ENCODE data around the gene STAT3. TPM values are rescaled to one million over a fixed set of nuclear protein-coding genes. Genes with fewer than 3 reads are reported as not detected.

STAT3 gene
- total and polyA plus RNA-seq, 9 of the 15 experiments (the other 6 are each of a cell fraction or from before 2014, with no cell fraction given): 90.0 to 179 (median 114) TPM

DNA sequence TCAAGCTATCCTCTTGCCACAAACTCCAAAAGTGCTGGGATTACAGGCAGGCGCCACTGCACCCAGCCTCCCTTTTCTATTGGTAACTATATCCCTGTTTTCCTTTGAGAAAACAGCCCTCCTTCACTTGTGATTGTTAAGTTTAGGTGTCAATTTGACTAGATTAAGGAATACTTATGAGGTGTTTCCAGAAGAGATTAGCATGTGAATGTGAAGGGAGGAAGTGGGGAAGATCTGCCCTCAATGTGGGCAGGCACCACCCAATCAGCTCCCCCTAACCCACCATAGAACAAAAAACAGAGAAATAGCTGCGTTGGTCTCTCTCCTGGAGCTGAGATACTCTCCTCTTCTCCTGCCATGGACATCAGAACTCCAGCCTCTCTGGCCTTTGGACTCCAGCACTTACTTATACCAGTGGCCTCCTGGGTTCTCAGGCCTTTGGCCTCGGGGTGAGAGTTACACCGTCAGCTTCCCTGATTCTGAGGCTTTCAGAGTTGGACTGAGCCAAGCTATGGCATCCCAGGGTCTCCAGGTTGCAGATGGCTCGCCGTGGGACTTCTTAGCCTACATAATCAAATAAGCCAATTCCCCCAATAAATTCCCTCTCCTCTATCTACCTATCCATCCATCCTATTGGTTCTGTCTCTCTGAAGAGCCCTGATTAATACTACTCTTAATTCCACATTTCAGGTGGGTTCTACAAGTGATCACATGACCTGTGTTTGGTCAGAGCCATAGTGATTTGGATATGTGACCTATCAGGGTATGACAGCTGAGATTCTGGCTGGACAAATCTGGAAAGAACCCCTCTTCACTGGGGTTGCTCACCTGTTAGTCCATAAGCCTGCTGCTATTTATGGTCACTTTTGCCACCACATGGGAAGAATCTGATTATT is 12.0 kb upstream of the STAT3 start:
- FAIRE-seq (no peak), DNase-seq (ENCODE audit: extremely low read depth in 1 of 4, low spot score in 3 of 4) (no peak), ATAC-seq (no peak)
- ChIA-PET POLR2A (interaction anchor here (0.6 to 1.5 kb wide), 2 partner anchors 10 to 12 kb away, joined by 4 to 6 read pairs; partner anchors contain the start of gene STAT3), CTCF (ENCODE audit: low intra/inter-chr PET ratio) (interaction anchor here (1.1 kb wide), 1 partner anchor 78 kb away, joined by 3 read pairs; no protein-coding TSS in a partner anchor)
- peak overlapping the region in 1 of 2 experiments; percentile 14; a peak in 1 of 4 replicates for H3K9ac ChIP-seq (ENCODE audit: insufficient read depth in 1 of 2, low read depth in 2 of 2, low read length in 2 of 2)
- H3K9me3 ChIP-seq (replicated peaks; ENCODE audit: control insufficient read depth, insufficient read depth, low read depth, low read length): no peaks in the 10 kb centered on the region
- peaks cover 31% of the 10 kb centered on the region; the same call in 2 of the 3 replicates for H3K36me3 ChIP-seq (ENCODE audit: control insufficient read depth, insufficient read depth, low read length)
- in situ Hi-C loops (cut with MboI) (loop anchor here (5.0 to 10.0 kb wide), 2 partner anchors 78 to 175 kb away; no protein-coding TSS in a partner anchor), intact Hi-C loops (cut with micrococcal nuclease) (loop anchor here (10.0 kb wide), 2 partner anchors 175 to 215 kb away; partner anchors contain the start of genes HCRT and KCNH4)
- no peaks in the 10 kb centered on the region for H3K9me1 ChIP-seq (ENCODE audit: control insufficient read depth, insufficient read depth, low read length)
- peaks cover 16 to 18% of the 10 kb centered on the region in 2 experiments; a peak in 4 of 5 replicates for H3K4me1 ChIP-seq (replicated peaks in 1 of 2; ENCODE audit: control insufficient read depth in 2 of 2, insufficient read depth in 2 of 2, low read length in 2 of 2)
- H4K20me1 ChIP-seq (replicated peaks; ENCODE audit: control insufficient read depth, insufficient read depth, low read length): no peaks in the 10 kb centered on the region
- H3K79me2 ChIP-seq (ENCODE audit: control insufficient read depth, insufficient read depth, low read length): peaks cover 1% of the 10 kb centered on the region; the same call in 1 of the 3 replicates
- no TSS peak for BruUV-seq (replicated peaks)
- no peak overlapping the region for H3K4me3 ChIP-seq
- no peak overlapping the region for H2AFZ ChIP-seq (ENCODE audit: low read depth, low read length)
- WGBS (ENCODE audit: insufficient coverage, low coverage, missing lambda C conversion rate): 70% methylated on average over 6 of the region's 6 CpGs
- TF ChIP-seq, protein P1, sequence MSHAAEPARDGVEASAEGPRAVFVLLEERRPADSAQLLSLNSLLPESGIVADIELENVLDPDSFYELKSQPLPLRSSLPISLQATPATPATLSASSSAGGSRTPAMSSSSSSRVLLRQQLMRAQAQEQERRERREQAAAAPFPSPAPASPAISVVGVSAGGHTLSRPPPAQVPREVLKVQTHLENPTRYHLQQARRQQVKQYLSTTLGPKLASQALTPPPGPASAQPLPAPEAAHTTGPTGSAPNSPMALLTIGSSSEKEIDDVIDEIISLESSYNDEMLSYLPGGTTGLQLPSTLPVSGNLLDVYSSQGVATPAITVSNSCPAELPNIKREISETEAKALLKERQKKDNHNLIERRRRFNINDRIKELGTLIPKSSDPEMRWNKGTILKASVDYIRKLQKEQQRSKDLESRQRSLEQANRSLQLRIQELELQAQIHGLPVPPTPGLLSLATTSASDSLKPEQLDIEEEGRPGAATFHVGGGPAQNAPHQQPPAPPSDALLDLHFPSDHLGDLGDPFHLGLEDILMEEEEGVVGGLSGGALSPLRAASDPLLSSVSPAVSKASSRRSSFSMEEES (CRISPR knock-in tag; IDR thresholded peaks at IDR 0.05): peak; percentile 84
- TF ChIP-seq, protein P2, sequence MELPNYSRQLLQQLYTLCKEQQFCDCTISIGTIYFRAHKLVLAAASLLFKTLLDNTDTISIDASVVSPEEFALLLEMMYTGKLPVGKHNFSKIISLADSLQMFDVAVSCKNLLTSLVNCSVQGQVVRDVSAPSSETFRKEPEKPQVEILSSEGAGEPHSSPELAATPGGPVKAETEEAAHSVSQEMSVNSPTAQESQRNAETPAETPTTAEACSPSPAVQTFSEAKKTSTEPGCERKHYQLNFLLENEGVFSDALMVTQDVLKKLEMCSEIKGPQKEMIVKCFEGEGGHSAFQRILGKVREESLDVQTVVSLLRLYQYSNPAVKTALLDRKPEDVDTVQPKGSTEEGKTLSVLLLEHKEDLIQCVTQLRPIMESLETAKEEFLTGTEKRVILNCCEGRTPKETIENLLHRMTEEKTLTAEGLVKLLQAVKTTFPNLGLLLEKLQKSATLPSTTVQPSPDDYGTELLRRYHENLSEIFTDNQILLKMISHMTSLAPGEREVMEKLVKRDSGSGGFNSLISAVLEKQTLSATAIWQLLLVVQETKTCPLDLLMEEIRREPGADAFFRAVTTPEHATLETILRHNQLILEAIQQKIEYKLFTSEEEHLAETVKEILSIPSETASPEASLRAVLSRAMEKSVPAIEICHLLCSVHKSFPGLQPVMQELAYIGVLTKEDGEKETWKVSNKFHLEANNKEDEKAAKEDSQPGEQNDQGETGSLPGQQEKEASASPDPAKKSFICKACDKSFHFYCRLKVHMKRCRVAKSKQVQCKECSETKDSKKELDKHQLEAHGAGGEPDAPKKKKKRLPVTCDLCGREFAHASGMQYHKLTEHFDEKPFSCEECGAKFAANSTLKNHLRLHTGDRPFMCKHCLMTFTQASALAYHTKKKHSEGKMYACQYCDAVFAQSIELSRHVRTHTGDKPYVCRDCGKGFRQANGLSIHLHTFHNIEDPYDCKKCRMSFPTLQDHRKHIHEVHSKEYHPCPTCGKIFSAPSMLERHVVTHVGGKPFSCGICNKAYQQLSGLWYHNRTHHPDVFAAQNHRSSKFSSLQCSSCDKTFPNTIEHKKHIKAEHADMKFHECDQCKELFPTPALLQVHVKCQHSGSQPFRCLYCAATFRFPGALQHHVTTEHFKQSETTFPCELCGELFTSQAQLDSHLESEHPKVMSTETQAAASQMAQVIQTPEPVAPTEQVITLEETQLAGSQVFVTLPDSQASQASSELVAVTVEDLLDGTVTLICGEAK (IDR thresholded peaks at IDR 0.05): no peak
- TF ChIP-seq, protein P2 (CRISPR knock-in tag; IDR thresholded peaks at IDR 0.05): no peak
- H3K4me2 ChIP-seq (ENCODE audit: insufficient read depth, low read length): no peak overlapping the region
- H3K27me3 ChIP-seq (ENCODE audit: control insufficient read depth in 2 of 2, insufficient read depth in 2 of 2, low read length in 2 of 2): no peaks in the 10 kb centered on the region
- H3K27ac ChIP-seq (ENCODE audit: extremely low read depth, low read depth, low read length): no peak overlapping the region
